Naive B cell (primary cell): ENCODE data around the gene ARPC3. TPM values are rescaled to one million over a fixed set of nuclear protein-coding genes. Genes with fewer than 3 reads are reported as not detected.
"Not testable (repeated sequence)": the region's sequence is repeated elsewhere in the genome, so short reads cannot be mapped to it uniquely, and the experiment has no call there.

Experiments used
- ATAC-seq, 2 donors: fragments of 150-1000 bp; cut with Tn5 transposase; 2 replicates each; pipeline ENCODE4 v1.10.0; 2021; ENCODE audit warnings: low read depth in 2 of 2, mild to moderate bottlenecking in 2 of 2, moderate library complexity in 2 of 2
- DNase-seq: peaks from one replicate; pipeline ENCODE4 v3.0.0; 2022
- H3K27ac Mint-ChIP-seq, 6 donors: one replicate each; pipeline ENCODE4 v1.8.0; 2020 to 2022; ENCODE audit warnings: mild to moderate bottlenecking in 6 of 6, mixed read lengths in 6 of 6, moderate library complexity in 5 of 6, inconsistent platforms in 2 of 6
- H3K27me3 Mint-ChIP-seq, 3 donors: one replicate each; pipeline ENCODE4 v1.8.0; 2021 to 2022; ENCODE audit warnings: mixed read lengths in 3 of 3, mild to moderate bottlenecking in 1 of 3
- H3K36me3 Mint-ChIP-seq, 2 donors: one replicate each; pipeline ENCODE4 v1.8.0; 2020 to 2022; ENCODE audit warnings: mixed read lengths in 2 of 2, inconsistent platforms in 1 of 2, mild to moderate bottlenecking in 1 of 2
- H3K4me1 Mint-ChIP-seq, 3 donors: one replicate each; pipeline ENCODE4 v1.8.0; 2020 to 2022; ENCODE audit warnings: mixed read lengths in 3 of 3, inconsistent platforms in 1 of 3, mild to moderate bottlenecking in 1 of 3, moderate library complexity in 1 of 3
- H3K4me3 Mint-ChIP-seq, 8 donors: one replicate each; pipeline ENCODE4 v1.8.0; 2020 to 2022; ENCODE audit warnings: mild to moderate bottlenecking in 8 of 8, mixed read lengths in 8 of 8, moderate library complexity in 8 of 8, inconsistent platforms in 2 of 8
- H3K9me3 Mint-ChIP-seq, 7 donors: one replicate each; pipeline ENCODE4 v1.8.0; 2020 to 2022; ENCODE audit warnings: mixed read lengths in 7 of 7, mild to moderate bottlenecking in 5 of 7, inconsistent platforms in 2 of 7, moderate library complexity in 1 of 7
- polyA plus RNA-seq, 6 donors: library from polyadenylated mRNA; unstranded; fragments of 300-500 nt; fragmentation: Illumina TruSeq; gene quantifications; one replicate each; pipeline ENCODE4 v1.2.3, GENCODE V29; 2021; ENCODE audit warnings: low read depth in 6 of 6

ARPC3 gene
- 1,000 to 10,000 TPM; 1,452 to 1,836 (median 1,596) TPM for polyA plus RNA-seq

- Mint-ChIP-seq H3K4me1 (peaks cover 36 to 52% (median 50%) of the 10 kb centered on the region in 3 donors), H3K27ac (peak within 1 kb of the TSS; percentile 99 to 100 (median 100)), H3K4me3 (peak within 1 kb of the TSS; percentile 98 to 100 (median 99)), H3K9me3 (no peaks in the 10 kb centered on the region), H3K36me3 (peaks cover 16 to 17% of the 10 kb centered on the region in 2 donors), H3K27me3 (no peaks in the 10 kb centered on the region)
- DNase-seq (peak; percentile 93), ATAC-seq (peak; percentile 87 to 88)
These were observed at the start of gene ARPC3 for GRCh38 chr12:110449799-110450497. TSS of gene ARPC3 (minus strand) at chr12:110450337. CDS start at chr12:110450260, 77 bp downstream.

GRCh38 chr12:110498984-110499706, 49.0 kb upstream of the ARPC3 start:
- peaks cover 19 to 37% (median 29%) of the 10 kb centered on the region in 3 donors for H3K4me1 Mint-ChIP-seq
- H3K27ac Mint-ChIP-seq: peak overlapping the region in 4 of 6 donors; percentile 3 to 89 (median 34)
- H3K9me3 Mint-ChIP-seq: peaks cover 0 to 4% (median 0%) of the 10 kb centered on the region in 7 donors
- peaks cover 7 to 11% of the 10 kb centered on the region in 2 donors for H3K36me3 Mint-ChIP-seq
- H3K27me3 Mint-ChIP-seq: no peaks in the 10 kb centered on the region
- DNase-seq (no peak), ATAC-seq (no peak)
- peak overlapping the region in 5 of 8 donors; percentile 26 to 97 (median 40) for H3K4me3 Mint-ChIP-seq

- DNase-seq (no peak), ATAC-seq (no peak)
- Mint-ChIP-seq H3K4me1 (peaks cover 0 to 6% (median 3%) of the 10 kb centered on the region in 3 donors), H3K36me3 (peaks cover 0 to under 1% of the 10 kb centered on the region in 2 donors), H3K27ac (no peak overlapping the region), H3K27me3 (no peaks in the 10 kb centered on the region), H3K4me3 (no peak overlapping the region), H3K9me3 (no peaks in the 10 kb centered on the region)
These were observed 25.3 kb upstream of the ARPC3 start for GRCh38 chr12:110475426-110475825.

- ATAC-seq: peak; percentile 84
- Mint-ChIP-seq H3K36me3 (peaks cover 9% of the 10 kb centered on the region in 2 donors), H3K9me3 (no peaks in the 10 kb centered on the region), H3K27me3 (no peaks in the 10 kb centered on the region), H3K4me3 (peak within 1 kb of the TSS; percentile 94 to 100 (median 98)), H3K27ac (peak within 1 kb of the TSS; percentile 95 to 99 (median 97)), H3K4me1 (peaks cover 28 to 59% (median 29%) of the 10 kb centered on the region in 3 donors)
- peak; percentile 97 for DNase-seq
These were observed 18.3 kb upstream of the ARPC3 start, which contains the start of the genes FAM216A and GPN3 for GRCh38 chr12:110468214-110469048. TSS of gene FAM216A (plus strand) at chr12:110468845. CDS start at chr12:110468876, 31 bp downstream. TSS of gene GPN3 (minus strand) at chr12:110468257. CDS start at chr12:110468203, 54 bp downstream.

- DNase-seq: no peak
- peak overlapping the region; percentile 95 to 99 (median 97) for H3K27ac Mint-ChIP-seq
- H3K36me3 Mint-ChIP-seq: peaks cover 9% of the 10 kb centered on the region in 2 donors
- H3K4me1 Mint-ChIP-seq: peaks cover 28 to 59% (median 29%) of the 10 kb centered on the region in 3 donors
- peak overlapping the region; percentile 94 to 100 (median 98) for H3K4me3 Mint-ChIP-seq
- no peak for ATAC-seq
- no peaks in the 10 kb centered on the region for H3K9me3 Mint-ChIP-seq
- H3K27me3 Mint-ChIP-seq: no peaks in the 10 kb centered on the region
These were observed 17.7 kb upstream of the ARPC3 start for GRCh38 chr12:110467847-110468213.

- ATAC-seq (no peak), DNase-seq (no peak)
- Mint-ChIP-seq H3K4me1 (peaks cover 33 to 63% (median 34%) of the 10 kb centered on the region in 3 donors), H3K9me3 (no peaks in the 10 kb centered on the region), H3K36me3 (peaks cover 9 to 14% of the 10 kb centered on the region in 2 donors), H3K27ac (peak overlapping the region in 1 of 6 donors; percentile 95), H3K27me3 (no peaks in the 10 kb centered on the region), H3K4me3 (peak overlapping the region; percentile 16 to 100 (median 95))
These were observed 16.7 kb upstream of the ARPC3 start for GRCh38 chr12:110466791-110467190.

GRCh38 chr12:110465765-110466164, 15.6 kb upstream of the ARPC3 start:
- Mint-ChIP-seq H3K4me1 (peaks cover 33 to 69% (median 34%) of the 10 kb centered on the region in 3 donors), H3K4me3 (peak overlapping the region in 2 of 8 donors; percentile 1 to 94), H3K36me3 (peaks cover 9 to 14% of the 10 kb centered on the region in 2 donors)
- not testable (repeated sequence) for H3K27me3 Mint-ChIP-seq, ATAC-seq, DNase-seq, H3K27ac Mint-ChIP-seq, H3K9me3 Mint-ChIP-seq

- Mint-ChIP-seq H3K4me3 (peak overlapping the region in 2 of 8 donors; percentile 51 to 79), H3K4me1 (peaks cover 30 to 67% (median 34%) of the 10 kb centered on the region in 3 donors)
These were observed 14.9 kb upstream of the ARPC3 start for GRCh38 chr12:110465024-110465423.

GRCh38 chr12:110461189-110461588, 11.1 kb upstream of the ARPC3 start:
- H3K9me3 Mint-ChIP-seq, H3K27me3 Mint-ChIP-seq, ATAC-seq, H3K27ac Mint-ChIP-seq, DNase-seq: not testable (repeated sequence)
- peaks cover 14 to 57% (median 27%) of the 10 kb centered on the region in 3 donors for H3K4me1 Mint-ChIP-seq
- peaks cover 0 to 26% of the 10 kb centered on the region in 2 donors for H3K36me3 Mint-ChIP-seq
- H3K4me3 Mint-ChIP-seq: peak overlapping the region in 1 of 8 donors; percentile 11

More at GRCh38 chr12:110465024-110465423, 14.9 kb upstream of the ARPC3 start:
- no peaks in the 10 kb centered on the region for H3K27me3 Mint-ChIP-seq
- ATAC-seq (no peak), DNase-seq (no peak)
- H3K27ac Mint-ChIP-seq: no peak overlapping the region
- H3K9me3 Mint-ChIP-seq: no peaks in the 10 kb centered on the region
- peaks cover 9 to 15% of the 10 kb centered on the region in 2 donors for H3K36me3 Mint-ChIP-seq

GRCh38 chr12:110458756-110459155, 8.6 kb upstream of the ARPC3 start:
- peaks cover 22 to 49% (median 25%) of the 10 kb centered on the region in 3 donors for H3K4me1 Mint-ChIP-seq
- H3K27ac Mint-ChIP-seq: peak overlapping the region in 3 of 6 donors; percentile 5 to 65 (median 42)
- H3K36me3 Mint-ChIP-seq: peaks cover 0 to 18% of the 10 kb centered on the region in 2 donors
- ATAC-seq (no peak), DNase-seq (no peak)
- H3K27me3 Mint-ChIP-seq: no peaks in the 10 kb centered on the region
- H3K9me3 Mint-ChIP-seq: no peaks in the 10 kb centered on the region
- H3K4me3 Mint-ChIP-seq: peak overlapping the region in 4 of 8 donors; percentile 10 to 56 (median 30)

GRCh38 chr12:110453569-110454296, 3.6 kb upstream of the ARPC3 start:
- no peak overlapping the region for H3K27ac Mint-ChIP-seq
- H3K27me3 Mint-ChIP-seq: no peaks in the 10 kb centered on the region
- no peak for ATAC-seq
- peaks cover 11 to 12% of the 10 kb centered on the region in 2 donors for H3K36me3 Mint-ChIP-seq
- H3K4me3 Mint-ChIP-seq: peak overlapping the region in 1 of 8 donors; percentile 27
- no peaks in the 10 kb centered on the region for H3K9me3 Mint-ChIP-seq
- DNase-seq: no peak
- peaks cover 29 to 57% (median 42%) of the 10 kb centered on the region in 3 donors for H3K4me1 Mint-ChIP-seq

- DNase-seq (no peak), ATAC-seq (no peak)
- H3K27me3 Mint-ChIP-seq: no peaks in the 10 kb centered on the region
- no peaks in the 10 kb centered on the region for H3K9me3 Mint-ChIP-seq
- peak overlapping the region in 6 of 8 donors; percentile 5 to 100 (median 92) for H3K4me3 Mint-ChIP-seq
- H3K4me1 Mint-ChIP-seq: peaks cover 35 to 55% (median 53%) of the 10 kb centered on the region in 3 donors
- H3K27ac Mint-ChIP-seq: peak overlapping the region in 3 of 6 donors; percentile 31 to 100 (median 100)
- H3K36me3 Mint-ChIP-seq: peaks cover 11 to 12% of the 10 kb centered on the region in 2 donors
These were observed 1.1 kb upstream of the ARPC3 start for GRCh38 chr12:110451263-110451662.
